Fibroblast of pulmonary artery (primary cell): ENCODE data around the gene PTPRN2.
"Not testable (repeated sequence)": the region's sequence is repeated elsewhere in the genome, so short reads cannot be mapped to it uniquely, and the experiment has no call there.

Experiments used
- DNase-seq: peaks from one replicate; pipeline ENCODE4 v3.0.0-alpha.2; 2010; ENCODE audit warnings: low read depth
- H3K4me3 ChIP-seq: replicated peaks from 2 replicates; pipeline ENCODE4 v1.5.1; 2011; ENCODE audit warnings: low read depth, mild to moderate bottlenecking, control low read depth, low read length, moderate library complexity
- CTCF ChIP-seq: IDR thresholded peaks from 2 replicates; pipeline ENCODE4 v1.5.1; 2011; ENCODE audit warnings: mild to moderate bottlenecking, control low read depth, low read length, inconsistent platforms; ENCODE audit errors: missing control alignments

PTPRN2 gene

GRCh38 chr7:158463317-158463716 is 124.3 kb downstream of the PTPRN2 start:
- no peak for TF ChIP-seq CTCF
- H3K4me3 ChIP-seq, result no peak overlapping the region
- DNase-seq, result no peak

GRCh38 chr7:158461824-158462223 is 125.8 kb downstream of the PTPRN2 start:
- no peak overlapping the region for H3K4me3 ChIP-seq
- no peak for DNase-seq
- TF ChIP-seq CTCF, result no peak

- DNase-seq, result no peak
- no peak for TF ChIP-seq CTCF
- no peak overlapping the region for H3K4me3 ChIP-seq
Measured at GRCh38 chr7:158460665-158461064, 127.0 kb downstream of the PTPRN2 start.

- DNase-seq, result no peak
- TF ChIP-seq CTCF, result no peak
- no peak overlapping the region for H3K4me3 ChIP-seq
Measured at GRCh38 chr7:158458716-158459282, 128.8 kb downstream of the PTPRN2 start.

- H3K4me3 ChIP-seq, result no peak overlapping the region
- no peak for TF ChIP-seq CTCF
- DNase-seq, result no peak
Measured at GRCh38 chr7:158458096-158458495, 129.5 kb downstream of the PTPRN2 start.

- DNase-seq, H3K4me3 ChIP-seq: not testable (repeated sequence)
Measured at GRCh38 chr7:158457586-158457985, 130.0 kb downstream of the PTPRN2 start.

GRCh38 chr7:158454631-158455030 is 133.0 kb downstream of the PTPRN2 start:
- DNase-seq, result no peak
- no peak for TF ChIP-seq CTCF

More at GRCh38 chr7:158454631-158455030, 133.0 kb downstream of the PTPRN2 start:
- H3K4me3 ChIP-seq, result no peak overlapping the region
